NCI-H2227 treated with DMSO at 0.1 percent for 48 hours (cell line): Measurements from ENCODE around the gene ENDOV.

ENCODE experiments used
- DNase-seq: peaks from one replicate; lab custom pipeline; 2025; lab: John Stamatoyannopoulos, UW

ENDOV gene

DNA sequence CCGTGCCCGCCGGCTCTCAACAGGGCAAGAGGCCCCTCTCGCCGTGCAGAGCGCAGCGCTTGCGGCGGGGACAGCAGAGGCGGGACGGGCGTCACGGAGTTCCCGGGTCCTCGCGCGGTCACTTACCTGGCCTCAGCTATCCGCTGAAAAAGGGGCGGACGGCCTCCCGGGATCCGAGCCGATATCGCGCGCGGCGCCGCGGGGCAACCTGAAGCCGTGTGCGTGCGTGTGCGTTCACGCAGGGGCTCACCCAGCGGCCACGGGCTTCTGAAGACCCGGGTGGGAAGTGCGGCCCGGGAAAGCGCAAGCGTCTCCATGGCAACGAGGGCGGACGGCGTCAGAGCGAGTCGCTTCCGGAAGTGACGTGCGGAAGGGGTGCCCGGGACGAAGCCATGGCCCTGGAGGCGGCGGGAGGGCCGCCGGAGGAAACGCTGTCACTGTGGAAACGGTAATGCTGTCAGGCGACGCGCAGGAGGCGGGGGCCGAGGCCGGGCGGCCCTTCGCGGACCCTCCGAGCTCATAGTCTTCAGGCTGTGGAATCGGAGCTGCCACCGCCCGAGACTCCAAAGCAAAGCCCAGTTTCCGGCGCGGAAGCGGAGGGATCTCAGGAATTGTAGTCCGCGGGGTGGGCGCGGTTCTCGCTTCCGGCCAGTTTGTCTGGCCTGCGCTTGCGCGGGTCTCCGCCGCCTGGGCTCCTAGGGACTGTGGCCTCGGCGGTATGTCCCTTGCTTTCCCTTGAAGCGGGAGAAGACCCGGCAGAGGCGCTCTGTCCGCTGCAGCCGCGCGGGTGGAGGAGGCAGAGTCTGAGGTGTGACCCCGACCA is at the start of gene ENDOV:
ENDOV (plus strand) TSS at position 365 of the 823 bp plus-strand sequence; CDS start at position 393, 28 bp downstream.
- DNase-seq, result peak; percentile 96

DNA sequence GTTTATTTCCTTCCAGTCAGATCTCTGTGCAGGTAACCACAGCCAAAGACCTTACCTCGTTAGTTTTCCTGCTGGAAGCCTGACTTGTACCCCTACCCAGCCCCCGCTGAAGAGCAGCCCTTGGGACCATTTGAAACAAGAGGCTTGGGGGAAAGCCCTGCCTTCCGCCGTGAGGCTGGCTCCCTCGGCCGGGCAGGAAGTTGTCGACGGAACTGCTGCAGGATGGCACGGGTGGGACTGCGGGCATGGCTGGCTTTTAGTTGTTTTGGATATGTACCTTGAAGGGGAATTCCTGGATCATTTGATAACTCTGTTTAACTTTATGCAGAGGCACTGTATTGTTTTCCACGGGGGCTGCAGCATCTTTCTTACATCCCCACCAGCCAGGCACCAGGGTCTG is 49.0 kb upstream of the ENDOV start:
- no peak for DNase-seq

DNA sequence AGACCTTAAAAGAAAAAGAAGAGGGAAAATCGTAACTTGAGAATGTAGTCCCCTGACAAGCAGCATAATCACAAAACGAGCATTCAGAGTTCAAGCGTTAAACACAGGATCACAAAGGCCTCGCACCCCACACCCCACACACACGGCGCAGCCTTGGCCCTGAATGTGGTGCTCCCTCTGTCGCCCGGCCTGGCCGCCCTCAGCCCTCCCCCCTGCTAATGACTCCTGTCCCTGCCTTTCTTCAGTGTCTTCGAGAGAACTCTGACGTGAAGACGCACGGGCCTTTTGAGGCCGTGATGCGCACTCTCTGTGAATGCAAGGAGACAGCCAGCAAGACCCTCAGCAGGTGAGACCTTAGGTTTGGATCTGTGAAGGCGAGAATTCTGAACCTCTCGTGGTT is 47.5 kb upstream of the ENDOV start:
- DNase-seq, result no peak

DNA sequence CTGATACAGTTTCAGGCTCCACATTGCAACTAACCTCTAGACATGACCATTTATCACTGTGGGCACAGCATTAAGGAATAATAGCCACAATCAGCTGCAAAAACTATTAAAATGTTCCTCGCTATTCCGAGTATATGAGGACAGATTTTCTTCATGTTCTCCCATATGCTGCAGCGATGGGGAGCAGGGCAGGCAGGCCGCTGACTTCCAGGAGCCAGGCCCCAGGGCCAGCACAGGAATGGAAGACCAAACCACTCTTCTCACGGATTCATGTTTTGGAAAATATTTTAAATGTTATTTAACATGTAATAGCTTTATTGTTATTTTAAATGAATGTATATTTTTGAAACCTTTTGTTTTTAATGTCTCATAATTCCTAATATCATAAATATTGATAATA is 43.8 kb upstream of the ENDOV start:
- DNase-seq, result no peak

DNA sequence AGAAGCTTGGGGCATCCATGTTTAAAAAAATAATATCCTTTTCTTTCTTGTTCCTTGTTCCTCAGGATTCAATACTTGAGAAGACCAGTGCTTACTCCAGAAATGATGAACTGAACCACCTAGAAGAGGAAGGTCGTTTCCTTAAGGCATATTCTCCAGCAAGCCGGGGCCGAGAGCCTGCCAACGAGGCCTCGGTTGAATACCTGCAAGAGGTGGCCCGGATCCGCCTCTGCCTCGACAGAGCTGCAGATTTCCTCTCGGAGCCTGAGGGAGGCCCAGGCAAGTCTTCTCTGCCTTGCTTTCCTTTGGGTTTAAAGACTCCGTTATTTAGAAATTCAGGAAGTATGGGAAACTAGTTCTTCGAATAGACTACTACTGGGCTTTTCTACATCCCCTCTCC is 42.5 kb upstream of the ENDOV start:
- no peak for DNase-seq

DNA sequence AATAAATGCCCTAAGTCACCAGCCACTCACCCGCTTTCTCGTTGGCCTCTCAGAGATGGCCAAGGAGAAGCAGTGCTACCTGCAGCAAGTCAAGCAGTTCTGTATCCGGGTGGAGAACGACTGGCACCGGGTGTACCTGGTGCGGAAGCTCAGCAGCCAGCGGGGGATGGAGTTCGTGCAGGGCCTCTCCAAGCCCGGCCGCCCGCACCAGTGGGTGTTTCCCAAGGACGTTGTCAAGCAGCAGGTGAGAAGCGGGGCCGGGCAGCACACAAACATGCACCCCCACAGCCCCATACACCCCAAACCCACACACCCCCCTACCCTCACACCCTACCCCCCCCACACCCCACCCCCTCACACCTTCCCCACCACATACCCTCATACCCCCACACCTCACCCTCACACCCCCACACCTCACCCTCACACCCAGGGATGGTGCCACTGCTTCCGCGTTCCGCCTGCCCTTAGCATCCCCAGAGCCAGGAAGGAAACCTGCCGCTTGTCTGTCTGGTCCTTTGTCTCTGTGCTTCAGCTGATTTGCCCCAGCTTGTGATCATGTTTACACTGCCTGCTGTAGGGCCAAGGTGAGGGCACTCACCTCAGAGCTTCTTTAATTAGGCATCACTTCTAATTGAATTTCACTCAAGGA is 41.9 kb upstream of the ENDOV start:
- DNase-seq, result no peak

DNA sequence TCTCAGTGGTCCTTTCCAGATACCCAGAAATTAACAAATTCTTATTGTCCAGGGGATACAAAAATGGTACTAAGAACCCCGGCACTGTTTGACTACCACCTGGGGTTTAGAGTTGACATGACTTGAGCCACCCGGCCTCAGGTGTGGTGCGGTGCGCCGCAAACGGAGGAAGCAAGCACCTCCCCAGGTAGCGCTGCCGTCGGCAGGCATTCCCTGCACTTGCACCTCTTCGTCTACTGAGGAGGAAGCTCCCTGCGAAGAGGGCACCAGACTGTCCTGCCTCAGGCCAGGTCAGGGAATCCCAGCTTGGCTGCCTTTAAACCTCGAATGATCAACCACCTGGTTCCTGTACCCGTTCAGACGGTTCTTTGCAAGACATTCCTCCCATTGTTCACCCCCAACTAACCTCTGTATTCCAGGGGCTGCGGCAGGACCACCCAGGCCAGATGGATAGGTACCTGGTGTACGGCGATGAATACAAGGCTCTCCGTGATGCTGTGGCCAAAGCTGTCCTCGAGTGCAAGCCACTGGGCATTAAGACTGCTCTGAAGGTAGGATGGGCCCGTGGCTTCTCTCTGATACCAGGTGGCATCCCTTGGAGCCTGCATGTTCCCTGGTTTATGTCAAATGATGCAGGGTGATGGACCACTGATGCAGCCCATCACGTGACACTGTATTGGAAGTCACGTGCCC is 40.8 kb upstream of the ENDOV start:
- DNase-seq, result no peak

DNA sequence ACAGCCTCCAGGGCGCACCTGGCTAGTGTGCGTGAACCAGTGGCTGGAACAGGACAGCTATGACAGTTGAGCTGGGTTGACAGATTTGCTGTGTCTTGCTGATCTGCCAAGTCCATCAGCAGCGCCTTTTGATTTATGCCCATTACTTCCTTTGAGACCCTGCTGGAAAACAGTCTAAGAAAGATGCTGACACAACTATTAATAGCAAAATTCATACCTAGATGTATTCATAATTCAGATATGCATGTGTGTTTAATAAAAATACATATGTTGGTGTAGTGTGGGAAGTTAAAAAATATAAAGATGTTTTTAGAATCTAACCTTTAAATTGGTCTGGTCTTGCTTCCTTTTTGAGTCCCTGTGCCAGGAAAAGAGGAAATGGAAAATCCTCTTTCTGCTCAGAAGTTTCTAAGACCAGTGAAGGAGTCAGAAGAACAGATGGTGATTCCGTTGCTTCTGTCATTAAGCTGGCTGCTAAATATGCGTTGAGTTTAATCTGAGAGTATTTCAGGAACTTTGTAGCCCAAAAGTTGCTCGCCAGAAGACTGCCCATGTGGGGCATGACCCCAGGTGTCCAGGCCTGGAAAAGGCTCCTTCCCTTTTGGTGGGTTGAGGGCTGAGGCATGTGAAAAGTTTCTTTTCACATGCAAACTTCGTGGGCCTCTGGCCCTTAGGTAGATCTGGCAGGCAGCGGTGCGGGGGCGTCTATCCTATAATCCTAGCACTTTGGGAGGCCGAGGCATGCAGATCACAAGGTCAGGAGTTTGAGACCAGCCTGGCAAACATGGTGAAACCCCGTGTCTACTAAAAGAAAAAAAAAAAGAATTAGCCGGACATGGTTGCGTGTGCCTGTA is 40.0 kb upstream of the ENDOV start:
- no peak for DNase-seq

DNA sequence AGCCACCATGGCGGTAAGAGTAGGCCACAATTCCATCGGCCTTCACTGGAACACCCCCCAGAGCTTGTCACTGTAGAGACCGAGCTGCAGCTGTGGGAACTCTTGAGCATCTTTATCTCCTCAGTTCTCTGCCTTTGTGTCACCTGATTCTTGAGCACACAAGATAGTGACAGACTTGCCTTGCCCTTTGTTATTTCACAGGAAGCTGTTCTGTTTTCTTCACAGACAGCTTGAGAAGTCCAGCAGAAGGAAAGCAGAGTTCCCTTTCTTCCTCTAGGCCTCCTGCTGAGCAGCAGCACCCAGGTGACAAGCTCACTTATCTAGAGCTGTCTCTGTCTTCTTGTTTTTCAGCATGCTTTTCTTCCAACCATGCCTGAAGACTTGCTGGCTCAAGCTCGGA is 38.4 kb upstream of the ENDOV start:
- no peak for DNase-seq

DNA sequence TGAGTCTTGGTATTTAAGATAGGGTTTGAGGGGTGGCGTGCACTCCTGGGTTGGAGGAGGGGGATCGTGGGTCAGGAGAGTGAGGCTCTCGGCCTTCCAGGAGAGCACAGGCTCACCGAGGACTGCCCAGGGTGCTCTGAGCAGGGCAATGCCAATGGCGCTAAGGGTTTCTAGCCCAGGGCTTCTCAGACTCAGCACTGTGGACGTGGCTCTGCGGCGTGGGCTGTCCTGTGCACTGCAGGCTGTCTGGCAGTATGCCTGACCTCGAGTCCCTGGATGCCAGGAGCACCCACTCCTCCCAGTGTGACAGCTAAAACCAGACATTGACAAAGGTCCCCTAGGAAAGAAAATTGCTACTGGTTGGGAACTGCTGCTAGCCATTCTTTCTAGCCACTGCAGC is 37.2 kb upstream of the ENDOV start:
- DNase-seq, result no peak

DNA sequence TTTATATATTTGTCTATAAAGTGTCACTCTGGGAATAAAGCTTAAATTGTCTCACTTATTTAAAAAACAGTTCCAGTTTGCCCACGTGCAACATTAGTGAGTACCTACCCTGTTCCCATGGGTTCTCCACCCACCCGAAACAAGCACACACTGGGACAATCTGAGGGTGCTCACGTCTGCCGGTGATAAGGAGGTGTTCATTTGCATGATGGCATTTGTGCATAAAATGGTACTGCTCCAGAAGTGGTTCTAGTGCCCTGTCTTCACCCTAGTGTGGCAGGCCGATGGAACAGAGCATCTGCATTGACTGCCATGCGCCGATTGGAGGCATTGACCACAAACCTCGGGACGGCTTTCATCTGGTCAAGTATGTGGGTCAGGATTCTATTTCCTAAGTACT is 35.6 kb upstream of the ENDOV start:
- DNase-seq, result no peak

DNA sequence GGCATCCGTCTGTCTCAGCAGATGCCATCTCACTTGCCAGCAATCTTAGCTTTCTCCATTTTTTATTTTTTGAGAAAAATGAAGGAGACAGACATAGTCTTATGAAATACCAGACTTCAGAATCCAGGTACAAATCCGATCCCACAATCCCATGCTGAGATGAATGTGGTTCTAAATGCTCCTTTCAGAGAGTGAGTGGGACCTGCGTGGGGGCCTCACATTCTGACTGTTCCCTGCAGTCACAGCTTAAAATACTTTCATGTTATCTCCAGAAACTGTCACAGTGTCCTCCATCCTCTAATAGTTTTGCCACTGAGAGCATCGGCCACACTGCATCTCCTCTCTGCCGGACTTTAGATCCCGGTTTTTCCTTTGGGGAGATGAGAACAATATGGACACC is 34.9 kb upstream of the ENDOV start:
- DNase-seq, result no peak

DNA sequence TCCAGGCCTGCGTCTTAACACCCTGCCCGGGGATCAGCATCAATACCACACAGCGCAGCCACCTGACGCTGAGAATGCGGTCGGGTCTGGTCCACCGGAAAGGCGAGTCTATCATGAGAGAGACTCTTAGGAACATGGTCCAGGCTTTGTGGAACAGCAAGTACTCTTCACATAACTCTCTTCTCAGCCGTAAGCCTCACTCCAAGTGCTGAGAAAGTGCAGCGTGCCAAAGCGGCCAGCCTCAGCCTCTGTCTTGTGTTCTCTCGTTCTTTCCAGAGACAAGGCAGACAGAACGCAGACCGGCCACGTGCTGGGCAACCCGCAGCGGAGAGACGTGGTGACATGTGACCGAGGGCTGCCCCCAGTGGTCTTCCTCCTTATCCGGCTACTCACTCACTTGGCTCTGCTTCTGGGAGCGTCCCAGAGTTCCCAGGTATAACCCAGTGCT is 34.4 kb upstream of the ENDOV start:
- DNase-seq, result no peak

DNA sequence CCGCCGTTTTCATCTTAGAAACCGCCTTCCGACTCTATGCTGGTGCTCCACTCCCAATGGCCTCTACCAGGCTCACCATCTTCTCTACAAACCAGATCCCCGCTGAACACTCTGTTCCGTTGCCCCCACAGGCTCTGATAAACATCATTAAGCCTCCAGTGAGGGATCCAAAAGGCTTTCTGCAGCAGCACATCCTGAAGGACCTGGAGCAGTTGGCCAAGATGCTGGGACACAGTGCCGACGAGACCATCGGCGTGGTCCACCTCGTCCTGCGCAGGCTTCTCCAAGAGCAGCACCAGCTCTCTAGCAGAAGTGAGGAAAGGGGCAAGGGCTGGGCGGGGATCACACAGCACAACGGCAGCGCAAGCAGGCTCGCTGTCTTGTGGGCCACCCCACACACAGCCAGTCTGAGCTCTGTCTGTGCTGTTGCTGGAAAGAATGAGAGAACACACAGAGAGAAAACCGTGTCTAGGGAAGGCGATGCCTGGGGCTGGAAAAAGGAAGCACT is 33.5 kb upstream of the ENDOV start:
- no peak for DNase-seq

DNA sequence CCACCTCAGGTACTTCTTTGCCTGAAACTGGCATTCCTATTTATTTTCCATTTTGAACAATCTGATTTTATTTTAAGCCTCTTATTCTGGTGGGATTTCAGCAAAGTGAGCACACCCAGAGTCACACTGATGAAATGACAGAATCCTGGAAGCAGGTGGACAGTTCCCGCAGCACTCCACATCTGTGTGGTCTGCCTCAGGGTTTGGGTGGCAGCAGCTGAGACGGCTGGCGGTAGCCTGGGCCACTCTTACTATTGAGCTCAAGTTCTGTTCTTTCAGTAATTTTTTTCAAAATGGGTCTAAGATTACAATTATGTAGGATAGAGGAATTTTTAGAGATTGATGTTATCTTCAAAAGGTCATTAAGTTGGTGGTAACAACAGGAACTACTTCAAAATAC is 32.5 kb upstream of the ENDOV start:
- no peak for DNase-seq

DNA sequence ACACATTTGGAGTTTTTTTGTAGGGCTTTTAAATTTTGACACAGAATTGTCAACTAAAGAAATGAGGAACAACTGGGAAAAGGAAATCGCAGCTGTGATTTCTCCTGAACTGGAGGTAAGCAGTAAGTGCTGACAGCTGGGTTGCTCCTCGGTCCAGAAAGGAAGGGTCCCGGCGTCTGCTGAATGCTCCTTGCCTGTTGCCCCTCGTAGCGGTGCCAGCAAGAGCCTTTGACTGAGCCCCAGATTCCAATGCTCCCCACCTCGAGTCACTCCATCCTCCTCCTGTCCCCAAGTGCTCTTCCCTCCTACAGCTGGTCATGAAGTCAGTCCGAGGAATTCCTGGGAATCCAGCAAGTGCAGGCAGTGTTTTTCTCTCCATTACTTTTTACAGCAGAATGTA is 32.0 kb upstream of the ENDOV start:
- no peak for DNase-seq

DNA sequence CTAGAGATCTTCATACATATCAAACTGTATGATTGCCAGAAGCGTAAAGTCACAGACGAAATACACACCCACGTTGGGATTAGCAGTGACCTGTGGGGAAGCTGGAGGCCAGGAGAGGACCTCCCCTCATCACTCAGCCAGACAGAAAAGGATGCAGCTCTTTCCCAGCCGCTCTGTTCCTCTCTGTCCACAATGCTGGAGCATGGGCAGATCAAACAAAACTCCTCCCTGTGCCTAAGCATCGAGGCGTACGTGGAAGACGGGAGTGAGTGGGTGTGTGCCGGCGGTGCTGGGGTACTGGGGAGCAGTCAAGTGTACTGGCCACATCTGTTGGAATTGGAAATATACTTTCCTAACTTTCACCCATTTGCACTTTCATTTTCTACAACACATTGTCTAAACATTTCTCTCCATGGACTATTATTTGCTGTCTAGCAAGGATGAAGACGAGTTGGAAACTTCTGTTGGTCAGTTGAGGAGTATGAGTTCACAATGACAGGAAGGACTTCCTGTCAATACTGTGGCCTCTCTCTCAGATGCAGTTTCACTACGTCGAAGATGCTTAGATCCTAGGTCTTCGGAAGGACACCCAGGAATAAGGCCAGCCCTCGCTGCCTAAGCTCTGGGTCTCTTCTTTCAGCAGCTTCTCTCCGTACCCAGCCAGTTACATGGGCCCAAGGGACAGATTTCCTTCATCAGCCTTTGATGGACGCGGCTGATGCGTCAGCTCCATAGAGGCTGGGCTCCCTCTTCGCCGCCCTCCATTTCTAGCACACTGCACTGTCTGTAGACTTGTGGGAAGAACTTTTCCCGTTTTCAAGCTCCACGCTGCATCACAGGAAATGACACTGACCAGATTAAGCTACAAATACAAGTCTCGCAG is 30.6 kb upstream of the ENDOV start:
- no peak for DNase-seq

DNA sequence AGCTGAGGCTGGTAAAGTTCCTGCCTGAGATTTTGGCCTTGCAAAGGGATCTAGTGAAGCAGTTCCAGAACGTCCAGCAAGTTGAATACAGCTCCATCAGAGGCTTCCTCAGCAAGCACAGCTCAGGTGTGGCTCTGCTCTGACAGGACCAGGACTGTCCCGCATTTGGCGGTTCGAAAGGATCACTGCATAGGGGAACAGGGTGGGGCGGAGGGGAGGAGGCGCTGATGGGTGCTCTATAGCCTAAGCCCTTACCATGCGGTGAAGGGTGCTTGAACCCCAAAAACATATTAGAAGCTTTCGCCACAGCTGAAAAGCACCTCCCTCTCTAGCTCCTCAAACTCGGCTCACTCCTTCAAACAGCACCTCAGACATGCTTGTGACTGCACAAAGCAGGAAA is 29.9 kb upstream of the ENDOV start:
- no peak for DNase-seq

DNA sequence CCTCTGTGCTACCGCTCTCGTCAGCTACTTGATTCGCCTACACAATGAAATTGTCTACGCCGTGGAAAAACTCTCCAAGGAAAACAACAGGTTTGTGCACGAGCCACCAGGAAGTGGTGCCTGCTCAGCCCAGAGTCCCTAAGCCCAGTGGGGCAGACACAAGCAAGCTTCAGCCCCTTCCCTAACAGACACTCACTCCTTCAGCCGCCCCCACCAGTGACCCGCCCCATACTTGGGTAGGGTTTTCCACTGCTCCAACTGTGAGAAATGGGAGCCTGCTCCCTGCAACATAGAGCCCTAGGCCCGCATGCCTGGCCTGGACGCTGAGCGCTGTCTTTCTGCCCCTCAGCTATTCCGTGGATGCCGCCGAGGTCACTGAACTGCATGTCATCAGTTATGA is 28.6 kb upstream of the ENDOV start:
- DNase-seq, result no peak

DNA sequence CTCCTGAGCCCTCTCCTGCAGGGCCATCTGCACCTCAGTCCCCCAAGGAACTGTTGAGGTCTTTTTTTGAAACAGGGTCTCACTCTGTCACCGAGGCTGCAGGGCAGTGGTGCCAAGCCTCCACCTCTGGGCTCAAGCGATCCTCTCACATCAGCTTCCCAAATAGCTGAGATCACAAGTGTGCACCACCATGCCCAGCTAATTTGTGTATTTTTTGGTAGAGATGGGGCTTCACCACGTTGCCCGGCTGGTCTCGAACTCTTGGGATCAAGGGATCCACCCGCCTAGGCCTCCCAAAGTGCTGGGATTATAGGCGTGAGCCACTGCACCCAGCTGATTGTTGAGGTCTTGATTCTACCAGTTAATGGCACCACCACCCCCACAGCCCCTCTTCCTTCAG is 27.9 kb upstream of the ENDOV start:
- no peak for DNase-seq

DNA sequence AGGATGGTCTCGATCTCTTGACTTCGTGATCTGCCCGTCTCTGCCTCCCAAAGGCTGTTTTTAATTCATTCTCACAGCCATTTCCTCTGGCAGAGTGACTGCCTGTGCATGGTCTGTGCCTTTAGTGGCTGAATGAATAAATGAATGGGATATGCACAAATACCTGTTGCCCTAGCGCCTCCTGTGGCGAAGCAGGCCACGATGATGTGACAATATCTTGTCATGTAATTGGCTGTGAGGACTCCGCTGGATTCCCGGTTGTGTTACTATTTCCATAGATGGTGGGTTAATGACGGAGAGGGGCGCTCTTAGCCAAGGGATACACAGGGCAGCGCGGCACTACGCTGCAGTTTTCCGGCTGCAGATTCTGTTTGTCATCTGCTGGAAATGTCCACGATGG is 26.8 kb upstream of the ENDOV start:
- DNase-seq, result no peak
